PC-3 (cell line): ENCODE measurements around the gene NR1I3. TPM values are rescaled to one million over a fixed set of nuclear protein-coding genes. Genes with fewer than 3 reads are reported as not detected.

ENCODE experiments used
- ATAC-seq: fragments of 200-7000 bp; cut with Tn5 transposase; 2 replicates; pipeline ENCODE4 v1.9.1; 2020; ENCODE audit warnings: mild to moderate bottlenecking, moderate library complexity
- BruUV-seq: library from RNA; stranded (reverse); fragments of 400-500 nt; replicated peaks from 2 replicates; lab custom pipeline; 2021; lab: Mats Ljungman, UMichigan
- CTCF ChIA-PET: fragments of 300-600 bp; sonication (Branson Sonifier 250); formaldehyde crosslinking; loops from one replicate; lab custom pipeline; 2022; ENCODE audit warnings: antibody characterized with exemption; lab: Charles Lee
- POLR2A ChIA-PET: fragments of 300-600 bp; sonication (Branson Sonifier 250); formaldehyde crosslinking; loops from one replicate; lab custom pipeline; 2022; ENCODE audit warnings: antibody characterized with exemption; ENCODE audit not compliant: unreplicated experiment; lab: Charles Lee
- DNase-seq: peaks from one replicate; pipeline ENCODE4 v3.0.0-alpha.2; 2015
- H2AFZ ChIP-seq: fragments of 300-600 bp; sonication (generic); 2 replicates; pipeline ENCODE4 v1.6.0; 2016; ENCODE audit warnings: antibody characterized with exemption, low read length
- H3F3A ChIP-seq: fragments of 300-600 bp; sonication (generic); one replicate; pipeline ENCODE4 v1.6.0; 2017; ENCODE audit warnings: antibody characterized with exemption, low read length, control low read depth, mild to moderate bottlenecking; ENCODE audit not compliant: unreplicated experiment
- H3K27ac ChIP-seq: fragments of 300-600 bp; sonication (generic); 2 replicates; pipeline ENCODE4 v1.5.1; 2016; ENCODE audit warnings: mild to moderate bottlenecking, low read length
- H3K27me3 ChIP-seq: fragments of 300-600 bp; sonication (generic); 2 replicates; pipeline ENCODE4 v1.6.1; 2016; ENCODE audit warnings: low read length, mixed read lengths
- H3K36me3 ChIP-seq: fragments of 300-600 bp; sonication (generic); 2 replicates; pipeline ENCODE4 v1.6.1; 2016; ENCODE audit warnings: low read depth, mixed run types, low read length, mixed read lengths
- H3K4me1 ChIP-seq: fragments of 300-600 bp; sonication (generic); 2 replicates; pipeline ENCODE4 v1.5.1; 2016; ENCODE audit warnings: low read length; ENCODE audit not compliant: insufficient read depth
- H3K4me2 ChIP-seq: fragments of 300-600 bp; sonication (generic); 2 replicates; pipeline ENCODE4 v1.6.0; 2016; ENCODE audit warnings: low read length
- H3K4me3 ChIP-seq: fragments of 300-600 bp; sonication (generic); 2 replicates; pipeline ENCODE4 v1.5.1; 2016; ENCODE audit warnings: mild to moderate bottlenecking, low read length, mixed read lengths
- H3K79me2 ChIP-seq: fragments of 300-600 bp; sonication (generic); 2 replicates; pipeline ENCODE4 v1.6.1; 2017; ENCODE audit warnings: low read length, mixed read lengths
- H3K9ac ChIP-seq: fragments of 300-600 bp; sonication (generic); 2 replicates; pipeline ENCODE4 v1.6.0; 2016; ENCODE audit warnings: mild to moderate bottlenecking, low read length
- H3K9me2 ChIP-seq: fragments of 300-600 bp; sonication (generic); replicated peaks from 2 replicates; pipeline ENCODE4 v1.6.1; 2016; ENCODE audit warnings: mixed run types, low read length, mixed read lengths
- H3K9me3 ChIP-seq: fragments of 300-600 bp; sonication (generic); 2 replicates; pipeline ENCODE4 v1.6.1; 2016; ENCODE audit warnings: low read length, mixed read lengths
- H4K20me1 ChIP-seq: fragments of 300-600 bp; sonication (generic); 2 replicates; pipeline ENCODE4 v1.6.1; 2016; ENCODE audit warnings: low read length, mixed read lengths
- EZH2 ChIP-seq: fragments of 300-600 bp; sonication (generic); IDR thresholded peaks from one replicate; pipeline ENCODE4 v1.6.1; 2017; ENCODE audit warnings: antibody characterized with exemption, mild to moderate bottlenecking, low read length; ENCODE audit not compliant: unreplicated experiment
- EZH2phosphoT487 ChIP-seq: fragments of 300-600 bp; sonication (generic); IDR thresholded peaks from 2 replicates; pipeline ENCODE4 v1.6.1; 2018; ENCODE audit warnings: mild to moderate bottlenecking, antibody characterized with exemption, low read length, borderline replicate concordance
- intact Hi-C: fragments of 100-400 bp; cut with micrococcal nuclease; formaldehyde crosslinking; loops from 2 replicates; pipeline ENCODE4 v1.9.0; 2023
- total RNA-seq: library from RNA; depleted of rRNA; stranded (reverse); fragments of >200 nt; gene quantifications from 2 replicates; pipeline ENCODE4 v1.2.3, GENCODE V29; 2014
- TF ChIP-seq, protein P1 (sequence below): fragments of 300-600 bp; sonication (generic); conservative IDR thresholded peaks from 2 replicates; pipeline ENCODE4 v1.5.1; 2017; ENCODE audit warnings: antibody characterized with exemption, low read depth, mild to moderate bottlenecking, low read length

NR1I3 gene
- total RNA-seq, 1 experiment from 2014 or later: not detected

DNA sequence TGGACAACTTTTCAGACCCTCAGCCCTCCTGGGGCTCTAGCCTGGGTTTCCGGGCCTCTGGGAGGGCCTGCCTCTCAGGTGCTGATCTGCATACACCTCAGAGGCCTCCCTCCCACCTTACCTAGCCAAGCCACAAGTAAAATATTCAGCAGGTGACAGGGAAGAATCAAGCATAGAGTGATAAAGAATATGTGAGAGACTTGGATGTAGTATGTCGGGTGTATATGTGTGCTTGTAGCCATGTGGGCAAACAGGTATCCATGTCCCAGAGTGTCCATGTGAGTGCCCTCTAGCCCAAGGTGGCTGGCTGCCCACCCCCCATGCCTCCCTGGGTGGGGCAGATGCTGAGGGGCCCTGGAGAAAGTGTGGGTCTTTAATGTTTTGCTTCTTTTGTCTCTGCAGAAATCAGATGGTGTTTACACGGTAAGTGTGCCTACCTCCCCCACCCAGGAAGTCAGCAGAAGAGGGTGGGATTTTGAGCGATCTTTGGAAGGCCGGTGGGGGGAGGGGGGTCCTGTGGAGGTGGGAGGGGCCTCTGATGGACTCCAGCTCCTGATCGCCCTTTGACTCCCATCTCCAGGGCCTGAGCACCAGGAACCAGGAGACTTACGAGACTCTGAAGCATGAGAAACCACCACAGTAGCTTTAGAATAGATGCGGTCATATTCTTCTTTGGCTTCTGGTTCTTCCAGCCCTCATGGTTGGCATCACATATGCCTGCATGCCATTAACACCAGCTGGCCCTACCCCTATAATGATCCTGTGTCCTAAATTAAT, 19.5 kb downstream of the NR1I3 start:
- Histone ChIP-seq H2AFZ (no peak overlapping the region), H3K9me2 (no peaks in the 10 kb centered on the region), H3K9ac (no peak overlapping the region), H3K36me3 (peaks cover 15% of the 10 kb centered on the region), H3K4me3 (no peak overlapping the region), H3K4me2 (no peak overlapping the region), H4K20me1 (no peaks in the 10 kb centered on the region), H3K4me1 (no peaks in the 10 kb centered on the region), H3K79me2 (no peaks in the 10 kb centered on the region), H3K27me3 (no peaks in the 10 kb centered on the region), H3K27ac (no peak overlapping the region), H3K9me3 (no peaks in the 10 kb centered on the region), H3F3A (no peaks in the 10 kb centered on the region)
- TF ChIP-seq EZH2phosphoT487 (no peak), EZH2 (no peak)
- TF ChIP-seq, protein P1, sequence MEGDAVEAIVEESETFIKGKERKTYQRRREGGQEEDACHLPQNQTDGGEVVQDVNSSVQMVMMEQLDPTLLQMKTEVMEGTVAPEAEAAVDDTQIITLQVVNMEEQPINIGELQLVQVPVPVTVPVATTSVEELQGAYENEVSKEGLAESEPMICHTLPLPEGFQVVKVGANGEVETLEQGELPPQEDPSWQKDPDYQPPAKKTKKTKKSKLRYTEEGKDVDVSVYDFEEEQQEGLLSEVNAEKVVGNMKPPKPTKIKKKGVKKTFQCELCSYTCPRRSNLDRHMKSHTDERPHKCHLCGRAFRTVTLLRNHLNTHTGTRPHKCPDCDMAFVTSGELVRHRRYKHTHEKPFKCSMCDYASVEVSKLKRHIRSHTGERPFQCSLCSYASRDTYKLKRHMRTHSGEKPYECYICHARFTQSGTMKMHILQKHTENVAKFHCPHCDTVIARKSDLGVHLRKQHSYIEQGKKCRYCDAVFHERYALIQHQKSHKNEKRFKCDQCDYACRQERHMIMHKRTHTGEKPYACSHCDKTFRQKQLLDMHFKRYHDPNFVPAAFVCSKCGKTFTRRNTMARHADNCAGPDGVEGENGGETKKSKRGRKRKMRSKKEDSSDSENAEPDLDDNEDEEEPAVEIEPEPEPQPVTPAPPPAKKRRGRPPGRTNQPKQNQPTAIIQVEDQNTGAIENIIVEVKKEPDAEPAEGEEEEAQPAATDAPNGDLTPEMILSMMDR: no peak
- no TSS peak for BruUV-seq
- intact Hi-C loops: no loop called here
- DNase-seq: no peak
- no peak for ATAC-seq
- ChIA-PET CTCF (interaction anchor here (0.5 kb wide), 1 partner anchor 83 kb away, joined by 4 read pairs; no protein-coding TSS in a partner anchor), POLR2A (no interaction called here)

DNA sequence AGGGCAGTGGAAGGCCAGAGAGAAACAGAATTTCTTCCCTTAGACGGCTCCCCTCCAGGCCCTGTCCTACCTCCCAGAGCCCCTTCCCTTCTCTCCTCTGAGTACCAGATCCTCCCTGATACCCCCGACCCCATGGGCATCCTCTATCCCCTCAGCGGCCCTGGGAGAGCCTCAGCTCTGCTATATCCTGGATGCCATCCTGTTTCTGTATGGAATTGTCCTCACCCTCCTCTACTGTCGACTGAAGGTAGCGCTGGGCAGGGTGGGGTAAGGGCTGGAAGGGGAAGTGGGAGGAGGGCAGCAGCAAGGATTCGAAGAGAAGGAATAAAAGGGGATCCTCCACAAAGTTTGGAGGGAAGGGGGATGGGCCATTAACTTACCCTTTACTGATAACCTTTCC, 20.2 kb downstream of the NR1I3 start:
- Histone ChIP-seq H3F3A (no peaks in the 10 kb centered on the region), H3K36me3 (peaks cover 21% of the 10 kb centered on the region), H3K27me3 (no peaks in the 10 kb centered on the region), H3K9ac (no peak overlapping the region), H3K27ac (no peak overlapping the region), H3K9me3 (no peaks in the 10 kb centered on the region), H3K4me3 (no peak overlapping the region), H2AFZ (no peak overlapping the region), H4K20me1 (no peaks in the 10 kb centered on the region), H3K9me2 (no peaks in the 10 kb centered on the region), H3K79me2 (no peaks in the 10 kb centered on the region), H3K4me2 (no peak overlapping the region), H3K4me1 (no peaks in the 10 kb centered on the region)
- ChIA-PET CTCF (interaction anchor here (0.5 to 0.8 kb wide), 2 partner anchors 8 to 84 kb away, joined by 4 to 9 read pairs; no protein-coding TSS in a partner anchor), POLR2A (no interaction called here)
- intact Hi-C loops: no loop called here
- no TSS peak for BruUV-seq
- ATAC-seq: no peak
- TF ChIP-seq EZH2: no peak
- TF ChIP-seq, protein P1: no peak
- no peak for TF ChIP-seq EZH2phosphoT487
- no peak for DNase-seq
